OCI-LY3 (cell line): ENCODE measurements around the gene AFAP1.

Experiments
- H2AFZ ChIP-seq: fragments of 200-600, 300-600 bp; shearing (Covaris generic); 2 replicates; pipeline ENCODE4 v1.6.0; 2014; ENCODE audit warnings: antibody characterized with exemption, low read depth, low read length
- H3K27ac ChIP-seq: fragments of 200-600, 300-600 bp; sonication (generic); 2 replicates; pipeline ENCODE4 v1.5.1; 2014; ENCODE audit warnings: mild to moderate bottlenecking, low read length, moderate library complexity, mixed read lengths
- H3K27me3 ChIP-seq: fragments of 200-600, 300-600 bp; sonication (generic); 2 replicates; pipeline ENCODE4 v1.6.1; 2014; ENCODE audit warnings: low read depth, low read length, mixed read lengths
- H3K36me3 ChIP-seq: fragments of 200-600, 300-600 bp; sonication (generic); replicated peaks from 2 replicates; pipeline ENCODE3; 2014; ENCODE audit warnings: low read depth, low read length, mixed read lengths
- H3K4me1 ChIP-seq: fragments of 300-600, 200-600 bp; sonication (generic); 2 replicates; pipeline ENCODE4 v1.6.1; 2014; ENCODE audit warnings: low read length, mixed read lengths
- H3K4me2 ChIP-seq: fragments of 200-600, 300-600 bp; sonication (generic); 2 replicates; pipeline ENCODE4 v1.6.1; 2014; ENCODE audit warnings: low read length, mixed read lengths
- H3K4me3 ChIP-seq: fragments of 300-600, 200-600 bp; sonication (generic); 2 replicates; pipeline ENCODE4 v1.5.1; 2014; ENCODE audit warnings: antibody characterized with exemption, mild to moderate bottlenecking, low read length, moderate library complexity
- H3K79me2 ChIP-seq: fragments of 300-600, 200-600 bp; shearing (Covaris generic); 2 replicates; pipeline ENCODE4 v1.6.1; 2014; ENCODE audit warnings: mild to moderate bottlenecking, low read length, mixed read lengths
- H3K9ac ChIP-seq: fragments of 300-600, 200-600 bp; shearing (Covaris generic); 2 replicates; pipeline ENCODE4 v1.6.0; 2014; ENCODE audit warnings: mild to moderate bottlenecking, low read length, moderate library complexity
- H3K9me3 ChIP-seq: fragments of 200-600, 300-600 bp; shearing (Covaris generic); 2 replicates; pipeline ENCODE4 v1.6.1; 2014; ENCODE audit warnings: low read length, mixed read lengths; ENCODE audit not compliant: insufficient read depth
- H4K20me1 ChIP-seq: fragments of 200-600, 300-600 bp; sonication (generic); 2 replicates; pipeline ENCODE4 v1.6.1; 2016; ENCODE audit warnings: low read length, mixed read lengths; ENCODE audit not compliant: insufficient read depth
- CTCF ChIP-seq: fragments of 200-600, 300-600 bp; sonication (generic); IDR thresholded peaks from 2 replicates; pipeline ENCODE4 v1.5.1; 2014; ENCODE audit warnings: antibody characterized with exemption, low read length, low read depth
- EZH2phosphoT487 ChIP-seq: fragments of 200-600 bp; shearing (Covaris generic); IDR thresholded peaks from 2 replicates; pipeline ENCODE4 v1.6.1; 2018; ENCODE audit warnings: antibody characterized with exemption, mixed run types, low read depth

The AFAP1 gene

GRCh38 chr4:7819446-7819845, 120.2 kb downstream of the AFAP1 start:
- Histone ChIP-seq H4K20me1 (no peaks in the 10 kb centered on the region), H3K9ac (no peak overlapping the region), H2AFZ (no peak overlapping the region), H3K27ac (no peak overlapping the region), H3K4me1 (no peaks in the 10 kb centered on the region), H3K4me3 (no peak overlapping the region), H3K79me2 (no peaks in the 10 kb centered on the region), H3K9me3 (no peaks in the 10 kb centered on the region), H3K4me2 (no peak overlapping the region), H3K36me3 (no peaks in the 10 kb centered on the region), H3K27me3 (peaks cover 10% of the 10 kb centered on the region; the same call in 1 of the 2 replicates)
- no peak for TF ChIP-seq CTCF
- no peak for TF ChIP-seq EZH2phosphoT487

- no peak overlapping the region for H2AFZ ChIP-seq
- H3K79me2 ChIP-seq = no peaks in the 10 kb centered on the region
- H3K9ac ChIP-seq = no peak overlapping the region
- H3K36me3 ChIP-seq = no peaks in the 10 kb centered on the region
- no peaks in the 10 kb centered on the region for H4K20me1 ChIP-seq
- H3K27ac ChIP-seq = no peak overlapping the region
- H3K4me1 ChIP-seq = no peaks in the 10 kb centered on the region
- H3K4me3 ChIP-seq = no peak overlapping the region
- H3K9me3 ChIP-seq = no peaks in the 10 kb centered on the region
- H3K27me3 ChIP-seq = peaks cover 10% of the 10 kb centered on the region
- H3K4me2 ChIP-seq = no peak overlapping the region
- TF ChIP-seq CTCF (no peak), EZH2phosphoT487 (no peak)
These were observed 121.2 kb downstream of the AFAP1 start for GRCh38 chr4:7818399-7818911.

- no peak overlapping the region for H3K4me3 ChIP-seq
- H3K9ac ChIP-seq = no peak overlapping the region
- H3K36me3 ChIP-seq = no peaks in the 10 kb centered on the region
- H3K4me2 ChIP-seq = no peak overlapping the region
- H3K9me3 ChIP-seq = no peaks in the 10 kb centered on the region
- no peak overlapping the region for H2AFZ ChIP-seq
- no peaks in the 10 kb centered on the region for H4K20me1 ChIP-seq
- TF ChIP-seq CTCF = no peak
- TF ChIP-seq EZH2phosphoT487 = no peak
- no peaks in the 10 kb centered on the region for H3K79me2 ChIP-seq
- H3K4me1 ChIP-seq = no peaks in the 10 kb centered on the region
- peaks cover 14% of the 10 kb centered on the region for H3K27me3 ChIP-seq
- no peak overlapping the region for H3K27ac ChIP-seq
These were observed 121.7 kb downstream of the AFAP1 start for GRCh38 chr4:7817877-7818398.

- Histone ChIP-seq H3K79me2 (no peaks in the 10 kb centered on the region), H3K27ac (no peak overlapping the region), H3K4me3 (no peak overlapping the region), H2AFZ (no peak overlapping the region), H3K36me3 (no peaks in the 10 kb centered on the region), H3K9me3 (no peaks in the 10 kb centered on the region), H3K9ac (no peak overlapping the region), H3K4me1 (no peaks in the 10 kb centered on the region), H4K20me1 (no peaks in the 10 kb centered on the region), H3K27me3 (peaks cover 14% of the 10 kb centered on the region), H3K4me2 (no peak overlapping the region)
- TF ChIP-seq EZH2phosphoT487 (no peak), CTCF (no peak)
These were observed 122.9 kb downstream of the AFAP1 start for GRCh38 chr4:7816771-7817170.
